ENCODE measurements around the gene CBX2. TPM values are rescaled to one million over a fixed set of nuclear protein-coding genes. Genes with fewer than 3 reads are reported as not detected.

CBX2 gene
- total and polyA plus RNA-seq, 4 donors, result 4.1 to 14.2 (median 11.5) TPM

DNA sequence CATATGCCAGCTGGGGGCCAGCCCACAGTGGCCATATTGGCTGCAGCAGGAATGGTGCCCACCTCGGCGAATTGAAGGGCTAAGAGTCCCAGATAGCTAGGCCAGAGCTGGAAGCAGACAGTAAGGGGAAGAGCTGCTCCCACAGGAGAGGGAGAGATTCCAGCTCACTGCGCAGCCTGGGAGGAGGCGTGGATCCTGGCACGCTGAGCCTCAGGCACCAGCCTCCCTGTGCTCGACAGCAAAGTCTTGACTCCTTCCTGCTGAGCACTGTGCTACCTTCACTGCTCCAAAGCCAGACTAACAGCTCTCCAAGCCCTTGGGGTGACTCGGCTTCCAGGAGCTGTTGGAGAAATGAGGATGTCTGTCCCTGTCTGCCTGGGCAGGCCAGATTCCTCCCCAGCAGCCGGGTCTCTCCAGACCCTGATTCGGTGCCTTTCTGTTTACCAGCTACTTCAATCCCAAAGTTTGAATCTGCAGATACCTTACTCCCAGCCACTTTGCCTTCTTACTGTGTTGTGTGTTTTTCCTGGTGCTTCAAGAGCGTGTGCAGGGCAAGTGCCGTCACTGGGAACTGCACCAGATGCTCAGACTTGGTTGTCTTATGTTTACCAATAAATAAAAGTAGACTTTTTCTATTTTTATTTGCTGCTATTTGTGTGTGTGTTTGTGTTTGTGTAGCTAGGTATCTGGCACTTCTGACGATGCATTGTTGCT lies 9.1 kb downstream of the CBX2 start:
- no peak overlapping the region for H3K4me3 ChIP-seq (ENCODE audit: low read depth, low read length)
- H3K36me3 ChIP-seq (ENCODE audit: control insufficient read depth, insufficient read depth, low read length), result peaks cover 38% of the 10 kb centered on the region
- no peak for DNase-seq (ENCODE audit: low read depth in 4 of 6, low spot score in 6 of 6)
- H3K27me3 ChIP-seq (ENCODE audit: control insufficient read depth, insufficient read depth, low read length), result peaks cover 48% of the 10 kb centered on the region
- WGBS (ENCODE audit: insufficient coverage), result 84% methylated on average over 5 of the region's 12 CpGs
- no peak overlapping the region for H3K27ac ChIP-seq (ENCODE audit: low read depth, low read length)
- H3K9me3 ChIP-seq (ENCODE audit: control insufficient read depth, insufficient read depth, low read length), result no peaks in the 10 kb centered on the region
- peaks cover 30% of the 10 kb centered on the region for H3K4me1 ChIP-seq (ENCODE audit: control insufficient read depth, insufficient read depth, low read length)

- no peak overlapping the region for H3K27ac ChIP-seq (ENCODE audit: low read depth, low read length)
- DNase-seq (ENCODE audit: low read depth in 4 of 6, low spot score in 6 of 6), result no peak
- H3K4me3 ChIP-seq (ENCODE audit: low read depth, low read length), result no peak overlapping the region
- WGBS (ENCODE audit: insufficient coverage), result 67% methylated on average over 4 of the region's 5 CpGs
- H3K9me3 ChIP-seq (ENCODE audit: control insufficient read depth, insufficient read depth, low read length), result no peaks in the 10 kb centered on the region
- H3K27me3 ChIP-seq (ENCODE audit: control insufficient read depth, insufficient read depth, low read length), result peaks cover 58% of the 10 kb centered on the region
- peaks cover 41% of the 10 kb centered on the region for H3K4me1 ChIP-seq (ENCODE audit: control insufficient read depth, insufficient read depth, low read length)
- H3K36me3 ChIP-seq (ENCODE audit: control insufficient read depth, insufficient read depth, low read length), result peaks cover 36% of the 10 kb centered on the region
Measured at GRCh38 chr17:79788455-79788854, 10.5 kb downstream of the CBX2 start.

GRCh38 chr17:79788989-79789942 lies 11.3 kb downstream of the CBX2 start:
- peak in 2 of 6 donors; percentile 47 to 63 for DNase-seq (ENCODE audit: low read depth in 4 of 6, low spot score in 6 of 6)
- H3K4me1 ChIP-seq (ENCODE audit: control insufficient read depth, insufficient read depth, low read length), result peaks cover 49% of the 10 kb centered on the region
- no peak overlapping the region for H3K27ac ChIP-seq (ENCODE audit: low read depth, low read length)
- H3K4me3 ChIP-seq (ENCODE audit: low read depth, low read length), result no peak overlapping the region
- no peaks in the 10 kb centered on the region for H3K9me3 ChIP-seq (ENCODE audit: control insufficient read depth, insufficient read depth, low read length)
- whole genome bisulfite sequencing (ENCODE audit: insufficient coverage), result 15% methylated on average over 48 of the region's 52 CpGs
- peaks cover 33% of the 10 kb centered on the region for H3K36me3 ChIP-seq (ENCODE audit: control insufficient read depth, insufficient read depth, low read length)
- peaks cover 61% of the 10 kb centered on the region for H3K27me3 ChIP-seq (ENCODE audit: control insufficient read depth, insufficient read depth, low read length)

DNA sequence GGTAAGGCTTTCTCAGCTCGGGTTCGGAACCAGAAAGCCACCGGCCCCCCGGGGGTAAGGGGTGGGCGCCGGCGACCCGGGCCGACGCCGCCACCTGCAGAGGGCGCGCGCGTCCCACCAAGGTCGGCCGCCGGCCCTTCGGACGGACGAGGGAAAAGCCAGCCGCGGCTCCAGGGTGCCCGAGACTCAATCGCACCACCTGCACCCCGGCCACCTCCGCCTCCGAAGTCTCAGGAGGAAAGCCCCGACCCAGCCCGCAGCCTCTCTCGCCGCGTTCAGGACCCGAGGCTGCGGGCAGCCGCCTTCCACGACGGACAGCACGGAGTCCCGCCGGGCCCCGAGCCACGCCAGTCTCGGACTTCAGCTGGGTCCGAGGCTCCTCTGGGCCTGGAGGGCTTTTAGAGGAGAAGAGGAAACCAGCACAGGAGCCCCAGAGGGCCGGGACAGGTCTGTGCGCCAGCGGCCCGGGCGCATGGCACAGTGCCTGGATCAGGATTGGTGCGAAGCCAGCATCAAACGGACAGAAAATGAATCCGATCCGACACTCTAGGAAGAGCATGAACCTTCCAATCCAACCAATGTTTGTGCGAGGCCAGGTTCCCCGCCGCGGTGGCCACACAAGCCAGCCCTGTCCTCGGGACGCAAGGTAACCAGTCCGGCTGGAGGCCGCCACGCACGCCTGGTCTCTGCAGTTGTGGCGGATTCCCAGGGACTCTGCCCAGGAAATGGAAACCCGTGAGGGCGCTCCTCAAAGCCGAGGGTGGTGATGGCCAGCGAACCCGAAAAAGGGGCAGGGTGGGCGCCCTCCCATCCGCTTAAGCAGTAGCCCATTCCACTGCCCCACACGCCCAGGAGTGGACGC lies 12.2 kb downstream of the CBX2 start:
- Histone ChIP-seq H3K27ac (ENCODE audit: low read depth, low read length) (no peak overlapping the region), H3K4me1 (ENCODE audit: control insufficient read depth, insufficient read depth, low read length) (peaks cover 58% of the 10 kb centered on the region), H3K9me3 (ENCODE audit: control insufficient read depth, insufficient read depth, low read length) (no peaks in the 10 kb centered on the region), H3K4me3 (ENCODE audit: low read depth, low read length) (no peak overlapping the region), H3K36me3 (ENCODE audit: control insufficient read depth, insufficient read depth, low read length) (peaks cover 33% of the 10 kb centered on the region), H3K27me3 (ENCODE audit: control insufficient read depth, insufficient read depth, low read length) (peaks cover 64% of the 10 kb centered on the region)
- peak in 2 of 6 donors; percentile 41 to 69 for DNase-seq (ENCODE audit: low read depth in 4 of 6, low spot score in 6 of 6)
- 6% methylated on average over 74 of the region's 74 CpGs for WGBS (ENCODE audit: insufficient coverage)

DNA sequence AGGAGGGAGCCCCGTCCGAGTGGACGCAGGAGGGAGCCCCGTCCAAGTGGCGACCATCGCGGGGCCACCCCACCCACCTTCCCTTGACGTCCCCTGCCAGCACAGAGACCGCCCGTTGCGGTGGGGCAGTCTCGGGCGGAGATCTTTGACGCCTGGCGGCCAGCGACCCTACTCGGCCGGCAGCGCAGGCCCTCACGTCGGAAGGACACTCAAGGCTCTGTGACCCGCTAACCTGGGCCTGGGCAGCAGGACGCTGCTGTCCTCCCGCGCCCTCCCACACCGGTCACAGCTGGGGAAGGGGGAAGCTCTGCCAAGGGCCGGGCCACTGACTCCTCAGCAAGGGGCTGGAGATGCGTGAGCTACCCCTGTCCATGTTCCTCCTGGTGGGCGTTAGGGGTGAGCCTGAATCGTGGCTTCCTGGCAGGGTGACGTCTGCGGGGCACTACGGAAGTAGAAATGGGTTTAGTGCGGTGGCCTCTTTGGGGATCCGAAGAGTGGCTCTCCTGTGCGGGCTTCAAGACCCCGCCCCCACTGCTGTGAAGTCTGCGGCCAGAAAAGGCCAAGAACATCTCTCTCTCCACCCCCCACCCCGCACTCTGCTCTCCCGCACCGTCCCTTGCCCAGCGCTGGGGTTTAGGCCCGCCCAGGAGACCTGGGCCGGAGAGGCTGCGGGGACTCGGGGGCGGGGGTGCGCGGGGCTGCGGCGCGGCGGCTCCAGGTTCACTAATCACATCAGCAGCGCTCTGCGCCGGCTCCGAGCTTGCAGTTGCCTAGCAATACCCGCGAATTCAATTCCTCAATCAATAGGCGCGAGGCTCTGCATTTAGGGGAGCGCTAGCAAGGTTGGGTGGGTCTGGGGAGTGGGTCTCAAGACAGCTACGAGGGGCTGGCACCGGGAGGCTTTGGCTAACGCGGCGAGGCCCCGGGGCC lies 13.1 kb downstream of the CBX2 start:
- DNase-seq (ENCODE audit: low read depth in 4 of 6, low spot score in 6 of 6), result peak in 2 of 6 donors; percentile 76 to 90
- H3K4me1 ChIP-seq (ENCODE audit: control insufficient read depth, insufficient read depth, low read length), result peaks cover 67% of the 10 kb centered on the region
- 5% methylated on average over 62 of the region's 68 CpGs for WGBS (ENCODE audit: insufficient coverage)
- no peaks in the 10 kb centered on the region for H3K9me3 ChIP-seq (ENCODE audit: control insufficient read depth, insufficient read depth, low read length)
- H3K27me3 ChIP-seq (ENCODE audit: control insufficient read depth, insufficient read depth, low read length), result peaks cover 64% of the 10 kb centered on the region
- peaks cover 27% of the 10 kb centered on the region for H3K36me3 ChIP-seq (ENCODE audit: control insufficient read depth, insufficient read depth, low read length)
- no peak overlapping the region for H3K27ac ChIP-seq (ENCODE audit: low read depth, low read length)
- H3K4me3 ChIP-seq (ENCODE audit: low read depth, low read length), result no peak overlapping the region

DNA sequence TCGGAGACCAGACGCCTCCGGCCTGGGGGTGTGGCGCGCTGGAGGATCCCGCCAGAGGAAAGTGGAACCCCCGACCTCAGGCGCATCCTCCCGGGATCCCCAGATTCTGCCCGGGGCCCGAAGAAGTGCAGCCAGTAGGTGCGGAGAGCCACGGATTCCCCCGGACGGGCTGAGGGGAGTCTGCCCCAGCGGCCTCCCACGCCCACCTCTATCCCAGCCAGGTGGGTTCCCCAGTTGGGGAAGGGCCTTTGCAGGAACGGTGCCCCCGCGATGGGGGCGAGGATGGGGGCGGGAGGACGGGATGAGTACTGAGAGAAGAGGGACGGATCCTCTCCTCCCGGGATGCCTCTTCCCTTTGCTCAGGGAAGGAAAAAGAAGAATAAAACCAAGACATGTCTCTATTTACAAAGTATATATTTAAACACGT lies 13.8 kb downstream of the CBX2 start:
- no peak for DNase-seq (ENCODE audit: low read depth in 4 of 6, low spot score in 6 of 6)
- Histone ChIP-seq H3K36me3 (ENCODE audit: control insufficient read depth, insufficient read depth, low read length) (peaks cover 23% of the 10 kb centered on the region), H3K4me3 (ENCODE audit: low read depth, low read length) (no peak overlapping the region), H3K9me3 (ENCODE audit: control insufficient read depth, insufficient read depth, low read length) (no peaks in the 10 kb centered on the region), H3K4me1 (ENCODE audit: control insufficient read depth, insufficient read depth, low read length) (peaks cover 71% of the 10 kb centered on the region), H3K27ac (ENCODE audit: low read depth, low read length) (no peak overlapping the region), H3K27me3 (ENCODE audit: control insufficient read depth, insufficient read depth, low read length) (peaks cover 61% of the 10 kb centered on the region)
- WGBS (ENCODE audit: insufficient coverage), result 5% methylated on average over 15 of the region's 26 CpGs

DNA sequence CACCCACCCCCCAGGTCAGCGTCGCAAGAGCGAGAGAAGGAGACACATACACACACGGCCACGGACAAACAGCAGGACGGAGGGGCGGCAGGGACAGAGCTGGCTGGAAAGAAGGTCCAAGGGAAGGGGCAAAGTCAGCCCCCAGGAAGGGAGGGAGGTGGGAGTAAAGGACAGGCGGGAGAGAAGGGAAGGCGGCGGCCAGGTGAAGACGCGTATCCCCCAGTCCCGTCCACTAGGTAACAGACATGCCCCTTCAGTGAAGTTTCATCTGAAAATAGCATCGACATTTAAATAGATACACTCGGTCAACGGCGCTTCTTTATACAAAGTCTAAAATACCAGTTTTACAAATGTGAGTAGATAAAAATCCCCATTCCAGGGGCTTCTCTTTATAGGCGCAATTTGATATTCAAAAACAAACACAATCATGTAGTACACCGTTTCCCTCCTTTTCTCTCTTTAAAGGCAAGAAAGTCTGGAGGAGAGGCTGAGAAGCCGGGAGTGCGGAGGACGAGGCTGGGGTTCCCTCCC lies 14.5 kb downstream of the CBX2 start:
- DNase-seq (ENCODE audit: low read depth in 4 of 6, low spot score in 6 of 6), result peak in 1 of 6 donors; percentile 22
- H3K27me3 ChIP-seq (ENCODE audit: control insufficient read depth, insufficient read depth, low read length), result peaks cover 56% of the 10 kb centered on the region
- H3K27ac ChIP-seq (ENCODE audit: low read depth, low read length), result no peak overlapping the region
- peaks cover 20% of the 10 kb centered on the region for H3K36me3 ChIP-seq (ENCODE audit: control insufficient read depth, insufficient read depth, low read length)
- H3K4me1 ChIP-seq (ENCODE audit: control insufficient read depth, insufficient read depth, low read length), result peaks cover 71% of the 10 kb centered on the region
- H3K4me3 ChIP-seq (ENCODE audit: low read depth, low read length), result no peak overlapping the region
- WGBS (ENCODE audit: insufficient coverage), result 25% methylated on average over 5 of the region's 22 CpGs
- H3K9me3 ChIP-seq (ENCODE audit: control insufficient read depth, insufficient read depth, low read length), result no peaks in the 10 kb centered on the region

GRCh38 chr17:79792984-79793923 lies 15.3 kb downstream of the CBX2 start:
- Histone ChIP-seq H3K4me1 (ENCODE audit: control insufficient read depth, insufficient read depth, low read length) (peaks cover 77% of the 10 kb centered on the region), H3K4me3 (ENCODE audit: low read depth, low read length) (peak overlapping the region; percentile 29), H3K27ac (ENCODE audit: low read depth, low read length) (peak overlapping the region; percentile 73), H3K36me3 (ENCODE audit: control insufficient read depth, insufficient read depth, low read length) (peaks cover 20% of the 10 kb centered on the region), H3K9me3 (ENCODE audit: control insufficient read depth, insufficient read depth, low read length) (no peaks in the 10 kb centered on the region), H3K27me3 (ENCODE audit: control insufficient read depth, insufficient read depth, low read length) (peaks cover 59% of the 10 kb centered on the region)
- WGBS (ENCODE audit: insufficient coverage), result 22% methylated on average over 37 of the region's 63 CpGs
- DNase-seq (ENCODE audit: low read depth in 4 of 6, low spot score in 6 of 6), result peak in 2 of 6 donors; percentile 36 to 66
